Stimulated activated CD8-positive, alpha-beta memory T cell treated with anti-CD3 and anti-CD28 coated beads, Interleukin-15, amount 100 ng/mL, for 24 hours (primary cell): ENCODE results near the gene ALDH9A1.
A peak's percentile ranks its signal among the peaks of the same experiment; 100 is the strongest.
"Not testable (repeated sequence)": the region's sequence is repeated elsewhere in the genome, so short reads cannot be mapped to it uniquely, and the experiment has no call there.

Source experiments
- DNase-seq: peaks from one replicate; pipeline ENCODE4 v3.0.0-alpha.2; 2020; ENCODE audit warnings: low read depth

The ALDH9A1 gene

GRCh38 chr1:165697881-165698760, at the start of gene ALDH9A1:
TSS of gene ALDH9A1 (minus strand) at chr1:165698562. CDS start at chr1:165698558, 4 bp downstream.
- DNase-seq, result peak; percentile 75

GRCh38 chr1:165747632-165748447, 49.5 kb upstream of the ALDH9A1 start:
- no peak for DNase-seq

- DNase-seq, result not testable (repeated sequence)
Observed at GRCh38 chr1:165744913-165745312, 46.6 kb upstream of the ALDH9A1 start.

GRCh38 chr1:165742194-165742593, 43.8 kb upstream of the ALDH9A1 start:
- no peak for DNase-seq

- no peak for DNase-seq
Observed at GRCh38 chr1:165738794-165739193, 40.4 kb upstream of the ALDH9A1 start.

GRCh38 chr1:165737196-165737595, 38.8 kb upstream of the ALDH9A1 start:
- DNase-seq, result no peak

- DNase-seq, result no peak
Observed at GRCh38 chr1:165734906-165735305, 36.5 kb upstream of the ALDH9A1 start.

GRCh38 chr1:165726841-165727240, 28.5 kb upstream of the ALDH9A1 start:
- no peak for DNase-seq

GRCh38 chr1:165726169-165726568, 27.8 kb upstream of the ALDH9A1 start:
- no peak for DNase-seq

- DNase-seq, result no peak
Observed at GRCh38 chr1:165717918-165718515, 19.7 kb upstream of the ALDH9A1 start.

GRCh38 chr1:165716265-165717051, 18.1 kb upstream of the ALDH9A1 start:
- not testable (repeated sequence) for DNase-seq

- no peak for DNase-seq
Observed at GRCh38 chr1:165712764-165713163, 14.4 kb upstream of the ALDH9A1 start.

GRCh38 chr1:165707984-165708706, 9.8 kb upstream of the ALDH9A1 start:
- DNase-seq, result no peak

GRCh38 chr1:165703648-165704047, 5.3 kb upstream of the ALDH9A1 start:
- no peak for DNase-seq

GRCh38 chr1:165701922-165702321, 3.6 kb upstream of the ALDH9A1 start:
- not testable (repeated sequence) for DNase-seq

GRCh38 chr1:165699577-165699976, 1.2 kb upstream of the ALDH9A1 start:
- no peak for DNase-seq

GRCh38 chr1:165698761-165699052, 345 bp upstream of the ALDH9A1 start:
- DNase-seq, result no peak

- no peak for DNase-seq
Observed at GRCh38 chr1:165697491-165697880, 876 bp downstream of the ALDH9A1 start.

GRCh38 chr1:165696625-165697100, 1.7 kb downstream of the ALDH9A1 start:
- DNase-seq, result no peak

GRCh38 chr1:165695031-165695430, 3.3 kb downstream of the ALDH9A1 start:
- no peak for DNase-seq

GRCh38 chr1:165688046-165688445, 10.3 kb downstream of the ALDH9A1 start:
- DNase-seq, result no peak
